CD14-positive monocyte (primary cell): ENCODE results near the gene LYG2. TPM values are rescaled to one million over a fixed set of nuclear protein-coding genes. Genes with fewer than 3 reads are reported as not detected.

Experiments
- DNase-seq, 3 donors: peaks; one replicate each; pipeline ENCODE4 v3.0.0-alpha.2; 2011 to 2022
- H2AFZ ChIP-seq: 2 replicates; pipeline ENCODE4 v1.6.0; 2012; ENCODE audit warnings: mild to moderate bottlenecking, low read depth, low read length, inconsistent platforms; ENCODE audit not compliant: insufficient read depth, poor library complexity, severe bottlenecking
- H3K27ac ChIP-seq, 2 donors: 1 replicate in 1 of 2; 2 replicates in 1 of 2; pipeline ENCODE4 v1.5.1; 2012 to 2013; ENCODE audit warnings: low read length in 2 of 2, control low read depth in 1 of 2, inconsistent platforms in 1 of 2, low read depth in 1 of 2, mild to moderate bottlenecking in 1 of 2
- H3K27me3 ChIP-seq, 2 donors: one replicate each; pipeline versions ENCODE4 v1.6.0 to v1.6.1; 2011 to 2013; ENCODE audit warnings: low read length in 2 of 2; ENCODE audit not compliant: control insufficient read depth in 2 of 2, insufficient read depth in 2 of 2
- H3K36me3 ChIP-seq, 2 donors: replicated peaks in 1 of 2; 1 replicate in 1 of 2; 2 replicates in 1 of 2; pipeline versions ENCODE4 v1.5.1 to v1.6.1; 2012 to 2013; ENCODE audit warnings: low read length in 2 of 2, control low read depth in 1 of 2, inconsistent platforms in 1 of 2, mild to moderate bottlenecking in 1 of 2; ENCODE audit not compliant: insufficient read depth in 2 of 2, control insufficient read depth in 1 of 2
- H3K4me1 ChIP-seq, 2 donors: 1 replicate in 1 of 2; 2 replicates in 1 of 2; pipeline versions ENCODE4 v1.5.1 to v1.6.1; 2012 to 2013; ENCODE audit warnings: low read length in 2 of 2, control low read depth in 1 of 2, inconsistent platforms in 1 of 2, mild to moderate bottlenecking in 1 of 2, moderate library complexity in 1 of 2; ENCODE audit not compliant: insufficient read depth in 2 of 2, control insufficient read depth in 1 of 2
- H3K4me2 ChIP-seq: replicated peaks from 2 replicates; pipeline ENCODE3; 2012; ENCODE audit warnings: low read length, moderate library complexity, mild to moderate bottlenecking; ENCODE audit not compliant: poor library complexity, severe bottlenecking; ENCODE audit errors: extremely low read depth
- H3K4me3 ChIP-seq, 3 experiments: fragments of 200-600 bp in 1 of 3; sonication (generic) in 1 of 3; replicated peaks in 1 of 3; 1 replicate in 2 of 3; 2 replicates in 1 of 3; pipeline ENCODE4 v1.5.1; 2011 to 2013; ENCODE audit warnings: low read length in 3 of 3, mild to moderate bottlenecking in 3 of 3, control low read depth in 2 of 3, low read depth in 2 of 3, inconsistent platforms in 1 of 3, moderate library complexity in 1 of 3
- H3K79me2 ChIP-seq: 2 replicates; pipeline ENCODE4 v1.6.0; 2012; ENCODE audit warnings: mild to moderate bottlenecking, control low read depth, inconsistent platforms, low read length, moderate library complexity; ENCODE audit not compliant: insufficient read depth
- H3K9ac ChIP-seq: 2 replicates; pipeline ENCODE4 v1.6.0; 2017; ENCODE audit warnings: low read length, mild to moderate bottlenecking; ENCODE audit not compliant: insufficient read depth, poor library complexity, severe bottlenecking
- H3K9me3 ChIP-seq, 2 donors: replicated peaks in 1 of 2; 1 replicate in 1 of 2; 2 replicates in 1 of 2; pipeline versions ENCODE4 v1.5.1 to v1.6.1; 2012 to 2013; ENCODE audit warnings: low read length in 2 of 2, control low read depth in 1 of 2; ENCODE audit not compliant: control insufficient read depth in 1 of 2, insufficient read depth in 1 of 2
- H4K20me1 ChIP-seq: 2 replicates; pipeline ENCODE4 v1.6.0; 2012; ENCODE audit warnings: mild to moderate bottlenecking, low read length, control low read depth, moderate library complexity; ENCODE audit not compliant: insufficient read depth
- H3K27ac Mint-ChIP-seq, 7 donors: one replicate each; pipeline ENCODE4 v1.8.0; 2020; ENCODE audit warnings: mild to moderate bottlenecking in 7 of 7, mixed read lengths in 7 of 7, moderate library complexity in 6 of 7, inconsistent platforms in 2 of 7
- H3K27me3 Mint-ChIP-seq, 3 donors: one replicate each; pipeline ENCODE4 v1.8.0; 2021 to 2022; ENCODE audit warnings: low read depth in 3 of 3, mild to moderate bottlenecking in 3 of 3, mixed read lengths in 3 of 3, moderate library complexity in 3 of 3, inconsistent platforms in 1 of 3
- H3K36me3 Mint-ChIP-seq, 2 donors: one replicate each; pipeline ENCODE4 v1.8.0; 2020; ENCODE audit warnings: mixed read lengths in 2 of 2, inconsistent platforms in 1 of 2, mild to moderate bottlenecking in 1 of 2
- H3K4me1 Mint-ChIP-seq: one replicate; pipeline ENCODE4 v1.8.0; 2020; ENCODE audit warnings: mild to moderate bottlenecking, mixed read lengths
- H3K4me3 Mint-ChIP-seq, 2 donors: one replicate each; pipeline ENCODE4 v1.8.0; 2020; ENCODE audit warnings: mild to moderate bottlenecking in 2 of 2, mixed read lengths in 2 of 2, moderate library complexity in 1 of 2
- H3K9me3 Mint-ChIP-seq, 7 donors: one replicate each; pipeline ENCODE4 v1.8.0; 2020 to 2022; ENCODE audit warnings: mixed read lengths in 7 of 7, mild to moderate bottlenecking in 6 of 7, moderate library complexity in 6 of 7, inconsistent platforms in 2 of 7
- WGBS: methylation state at CpG from one replicate; pipeline ENCODE4 v1.1.5; 2013; ENCODE audit warnings: missing lambda C conversion rate; ENCODE audit not compliant: insufficient coverage; 5-methylcytosine and 5-hydroxymethylcytosine counted together
- intact Hi-C, 2 donors: fragments of 100-400 bp; cut with micrococcal nuclease; formaldehyde crosslinking; loops; one replicate each; pipeline versions ENCODE4 v1.15.0 to v1.15.1; 2023
- polyA plus RNA-seq, 3 donors: library from polyadenylated mRNA; depleted of rRNA in 1 of 3; unstranded in 2 of 3; stranded (reverse) in 1 of 3; fragments of 300-500 nt in 2 of 3; fragments of >200 nt in 1 of 3; fragmentation: Illumina TruSeq in 2 of 3; gene quantifications; 1 replicate in 2 of 3; 2 replicates in 1 of 3; pipeline ENCODE4 v1.2.3, GENCODE V29; 2012 to 2021
- TF ChIP-seq, protein P1 (sequence below): fragments of 200-600 bp; IDR thresholded peaks from one replicate; pipeline ENCODE4 v1.8.0; 2022; ENCODE audit warnings: antibody characterized with exemption, mild to moderate bottlenecking

LYG2 gene
- polyA plus RNA-seq, 3 donors = not detected

DNA sequence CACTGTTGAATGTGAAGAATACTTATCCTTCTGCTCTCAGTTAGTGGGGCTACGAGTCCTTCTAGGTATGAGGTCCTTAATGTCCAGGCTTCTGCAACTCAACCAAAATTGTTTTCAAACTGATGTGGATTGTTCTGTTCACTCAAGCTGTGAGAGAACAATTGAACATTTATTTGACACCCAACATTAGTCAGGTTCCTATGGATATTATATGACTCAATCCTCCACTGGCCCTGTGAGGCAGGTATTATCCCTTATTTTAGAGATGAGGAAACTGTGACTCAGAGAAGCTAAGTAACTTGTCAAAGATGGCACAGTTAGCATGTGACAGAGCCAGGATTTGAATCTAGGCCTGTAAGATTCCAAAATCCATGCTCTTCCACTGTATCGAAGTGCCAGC, 1.2 kb upstream of the LYG2 start:
- no peaks in the 10 kb centered on the region for H3K36me3 ChIP-seq
- H3K4me2 ChIP-seq = no peak overlapping the region
- H3K9ac ChIP-seq = no peak overlapping the region
- Mint-ChIP-seq H3K4me1 (peaks cover 7% of the 10 kb centered on the region), H3K27ac (no peak overlapping the region), H3K36me3 (no peaks in the 10 kb centered on the region), H3K27me3 (peaks cover 0 to 4% (median 2%) of the 10 kb centered on the region in 3 donors), H3K4me3 (no peak overlapping the region), H3K9me3 (peaks cover 8 to 22% (median 17%) of the 10 kb centered on the region in 7 donors)
- H3K4me3 ChIP-seq = no peak overlapping the region
- TF ChIP-seq, protein P1, sequence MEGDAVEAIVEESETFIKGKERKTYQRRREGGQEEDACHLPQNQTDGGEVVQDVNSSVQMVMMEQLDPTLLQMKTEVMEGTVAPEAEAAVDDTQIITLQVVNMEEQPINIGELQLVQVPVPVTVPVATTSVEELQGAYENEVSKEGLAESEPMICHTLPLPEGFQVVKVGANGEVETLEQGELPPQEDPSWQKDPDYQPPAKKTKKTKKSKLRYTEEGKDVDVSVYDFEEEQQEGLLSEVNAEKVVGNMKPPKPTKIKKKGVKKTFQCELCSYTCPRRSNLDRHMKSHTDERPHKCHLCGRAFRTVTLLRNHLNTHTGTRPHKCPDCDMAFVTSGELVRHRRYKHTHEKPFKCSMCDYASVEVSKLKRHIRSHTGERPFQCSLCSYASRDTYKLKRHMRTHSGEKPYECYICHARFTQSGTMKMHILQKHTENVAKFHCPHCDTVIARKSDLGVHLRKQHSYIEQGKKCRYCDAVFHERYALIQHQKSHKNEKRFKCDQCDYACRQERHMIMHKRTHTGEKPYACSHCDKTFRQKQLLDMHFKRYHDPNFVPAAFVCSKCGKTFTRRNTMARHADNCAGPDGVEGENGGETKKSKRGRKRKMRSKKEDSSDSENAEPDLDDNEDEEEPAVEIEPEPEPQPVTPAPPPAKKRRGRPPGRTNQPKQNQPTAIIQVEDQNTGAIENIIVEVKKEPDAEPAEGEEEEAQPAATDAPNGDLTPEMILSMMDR = no peak
- H2AFZ ChIP-seq = no peak overlapping the region
- DNase-seq = no peak
- no peaks in the 10 kb centered on the region for H3K27me3 ChIP-seq
- H3K9me3 ChIP-seq = peaks cover 4 to 10% of the 10 kb centered on the region in 2 donors
- H3K27ac ChIP-seq = no peak overlapping the region
- intact Hi-C loops = no loop called here
- no peaks in the 10 kb centered on the region for H3K4me1 ChIP-seq
- WGBS = 86% methylated on average over 1 of the region's 2 CpGs
- H4K20me1 ChIP-seq = no peaks in the 10 kb centered on the region
- H3K79me2 ChIP-seq = no peaks in the 10 kb centered on the region

GRCh38 chr2:99249951-99250350, 5.5 kb downstream of the LYG2 start:
- Histone ChIP-seq H3K36me3 (no peaks in the 10 kb centered on the region), H3K79me2 (no peaks in the 10 kb centered on the region), H3K4me1 (no peaks in the 10 kb centered on the region), H3K27ac (no peak overlapping the region), H3K9ac (no peak overlapping the region), H2AFZ (no peak overlapping the region), H3K27me3 (no peaks in the 10 kb centered on the region), H3K4me2 (no peak overlapping the region), H4K20me1 (no peaks in the 10 kb centered on the region), H3K9me3 (no peaks in the 10 kb centered on the region), H3K4me3 (no peak overlapping the region)
- Mint-ChIP-seq H3K27ac (no peak overlapping the region), H3K9me3 (peaks cover 4 to 11% (median 7%) of the 10 kb centered on the region in 7 donors), H3K27me3 (peaks cover 0 to 4% (median 0%) of the 10 kb centered on the region in 3 donors), H3K4me3 (no peak overlapping the region), H3K36me3 (no peaks in the 10 kb centered on the region), H3K4me1 (no peaks in the 10 kb centered on the region)
- no peak for DNase-seq
- WGBS = no CpG with 5 or more reads among the region's 2 CpGs
- intact Hi-C loops = no loop called here
- TF ChIP-seq, protein P1 = no peak
